ENCODE data around the gene YAE1.

Gene YAE1

DNA sequence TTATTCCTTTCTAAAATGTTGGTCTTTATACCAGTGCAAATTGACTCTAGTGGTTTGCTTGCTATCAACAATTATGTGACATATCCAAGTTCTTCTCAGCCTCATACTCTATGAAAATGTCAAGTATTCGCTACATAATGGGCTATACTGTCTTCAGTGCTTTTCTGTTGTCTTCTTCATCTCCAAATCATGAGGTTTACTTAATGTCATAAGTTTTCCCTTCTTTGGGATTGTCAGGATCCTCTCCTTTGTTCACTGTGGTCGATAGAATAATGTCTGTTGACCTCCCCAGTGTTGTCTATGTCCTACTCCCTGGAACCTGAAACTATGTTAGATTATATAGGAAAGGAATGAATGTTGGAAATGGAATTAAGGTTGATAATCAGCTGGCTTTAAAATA, 40.7 kb downstream of the YAE1 start:
- no peaks in the 10 kb centered on the region for H4K20me1 ChIP-seq (ENCODE audit: low read depth, low read length)
- no peak overlapping the region for H3K4me3 ChIP-seq (ENCODE audit: insufficient read depth, low read length, poor library complexity, severe bottlenecking)
- no peaks in the 10 kb centered on the region for H3K79me2 ChIP-seq (ENCODE audit: insufficient read depth, low read length)
- no peaks in the 10 kb centered on the region for H3K9me3 ChIP-seq (ENCODE audit: insufficient read depth, low read length)
- H2AFZ ChIP-seq (ENCODE audit: low read depth, low read length, severe bottlenecking): no peak overlapping the region
- TF ChIP-seq EZH2phosphoT487 (conservative IDR thresholded peaks at IDR 0.05; ENCODE audit: low read length): no peak
- TF ChIP-seq, protein P1, sequence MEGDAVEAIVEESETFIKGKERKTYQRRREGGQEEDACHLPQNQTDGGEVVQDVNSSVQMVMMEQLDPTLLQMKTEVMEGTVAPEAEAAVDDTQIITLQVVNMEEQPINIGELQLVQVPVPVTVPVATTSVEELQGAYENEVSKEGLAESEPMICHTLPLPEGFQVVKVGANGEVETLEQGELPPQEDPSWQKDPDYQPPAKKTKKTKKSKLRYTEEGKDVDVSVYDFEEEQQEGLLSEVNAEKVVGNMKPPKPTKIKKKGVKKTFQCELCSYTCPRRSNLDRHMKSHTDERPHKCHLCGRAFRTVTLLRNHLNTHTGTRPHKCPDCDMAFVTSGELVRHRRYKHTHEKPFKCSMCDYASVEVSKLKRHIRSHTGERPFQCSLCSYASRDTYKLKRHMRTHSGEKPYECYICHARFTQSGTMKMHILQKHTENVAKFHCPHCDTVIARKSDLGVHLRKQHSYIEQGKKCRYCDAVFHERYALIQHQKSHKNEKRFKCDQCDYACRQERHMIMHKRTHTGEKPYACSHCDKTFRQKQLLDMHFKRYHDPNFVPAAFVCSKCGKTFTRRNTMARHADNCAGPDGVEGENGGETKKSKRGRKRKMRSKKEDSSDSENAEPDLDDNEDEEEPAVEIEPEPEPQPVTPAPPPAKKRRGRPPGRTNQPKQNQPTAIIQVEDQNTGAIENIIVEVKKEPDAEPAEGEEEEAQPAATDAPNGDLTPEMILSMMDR (IDR thresholded peaks at IDR 0.05; ENCODE audit: insufficient read depth, low read length, poor library complexity, severe bottlenecking): no peak
- no peaks in the 10 kb centered on the region for H3K9me2 ChIP-seq (replicated peaks; ENCODE audit: insufficient read depth, low read length)
- no peak overlapping the region for H3K9ac ChIP-seq (ENCODE audit: low read length)
- H3K4me2 ChIP-seq (ENCODE audit: low read depth, low read length, poor library complexity, severe bottlenecking): no peak overlapping the region
- H3K27ac ChIP-seq (ENCODE audit: low read depth, low read length): no peak overlapping the region
- no peaks in the 10 kb centered on the region for H3F3A ChIP-seq (ENCODE audit: insufficient read depth)
- H3K36me3 ChIP-seq (ENCODE audit: low read length): no peaks in the 10 kb centered on the region
- no peaks in the 10 kb centered on the region for H3K27me3 ChIP-seq (ENCODE audit: low read length)

DNA sequence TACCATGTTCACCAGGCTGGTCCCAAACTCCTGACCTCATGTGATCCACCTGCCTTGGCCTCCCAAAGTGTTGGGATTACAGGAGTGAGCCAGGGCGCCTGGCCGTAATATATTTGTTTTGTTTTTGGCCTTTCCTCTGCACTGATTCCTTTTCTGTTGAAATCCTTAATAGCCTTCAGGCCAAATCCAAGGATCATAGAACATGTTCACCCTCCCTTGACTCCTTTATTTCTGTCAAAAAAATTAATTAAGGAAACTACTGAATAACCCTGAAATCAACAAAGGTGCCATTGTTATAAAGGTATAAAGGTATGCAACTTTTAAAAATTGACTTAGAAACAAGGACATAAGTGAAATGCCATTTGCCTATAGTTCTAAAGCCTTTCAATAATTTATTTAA, 41.7 kb downstream of the YAE1 start:
- Histone ChIP-seq H4K20me1 (ENCODE audit: low read depth, low read length) (no peaks in the 10 kb centered on the region), H3K9ac (ENCODE audit: low read length) (no peak overlapping the region), H3K9me3 (ENCODE audit: insufficient read depth, low read length) (no peaks in the 10 kb centered on the region), H3K27me3 (ENCODE audit: low read length) (no peaks in the 10 kb centered on the region), H3K4me3 (ENCODE audit: insufficient read depth, low read length, poor library complexity, severe bottlenecking) (no peak overlapping the region), H3K4me2 (ENCODE audit: low read depth, low read length, poor library complexity, severe bottlenecking) (no peak overlapping the region), H2AFZ (ENCODE audit: low read depth, low read length, severe bottlenecking) (no peak overlapping the region), H3K36me3 (ENCODE audit: low read length) (no peaks in the 10 kb centered on the region), H3F3A (ENCODE audit: insufficient read depth) (no peaks in the 10 kb centered on the region), H3K27ac (ENCODE audit: low read depth, low read length) (no peak overlapping the region), H3K9me2 (replicated peaks; ENCODE audit: insufficient read depth, low read length) (no peaks in the 10 kb centered on the region), H3K79me2 (ENCODE audit: insufficient read depth, low read length) (no peaks in the 10 kb centered on the region)
- TF ChIP-seq, protein P1 (IDR thresholded peaks at IDR 0.05; ENCODE audit: insufficient read depth, low read length, poor library complexity, severe bottlenecking): no peak
- no peak for TF ChIP-seq EZH2phosphoT487 (conservative IDR thresholded peaks at IDR 0.05; ENCODE audit: low read length)

DNA sequence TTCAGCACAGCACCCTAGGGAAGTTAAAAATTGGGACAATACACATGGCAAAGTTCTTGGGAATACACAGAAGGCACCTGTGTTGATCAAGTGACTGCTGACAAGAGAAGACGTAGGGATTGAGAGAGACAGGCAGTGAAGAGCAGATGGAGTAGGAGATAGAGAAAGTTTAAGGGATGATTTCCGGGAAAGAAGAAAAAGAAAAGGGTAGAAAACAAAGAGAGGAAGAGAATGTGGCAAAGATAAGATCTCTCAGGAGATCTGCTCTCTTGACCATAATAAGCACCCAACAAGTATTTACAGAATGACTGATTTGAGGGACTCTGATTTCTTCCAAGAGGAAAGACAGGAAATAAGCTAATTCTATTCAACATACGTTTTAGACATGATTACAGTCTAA, 42.1 kb downstream of the YAE1 start:
- no peak overlapping the region for H3K27ac ChIP-seq (ENCODE audit: low read depth, low read length)
- TF ChIP-seq, protein P1 (IDR thresholded peaks at IDR 0.05; ENCODE audit: insufficient read depth, low read length, poor library complexity, severe bottlenecking): no peak
- TF ChIP-seq EZH2phosphoT487 (conservative IDR thresholded peaks at IDR 0.05; ENCODE audit: low read length): no peak
- no peaks in the 10 kb centered on the region for H3K36me3 ChIP-seq (ENCODE audit: low read length)
- no peak overlapping the region for H3K4me2 ChIP-seq (ENCODE audit: low read depth, low read length, poor library complexity, severe bottlenecking)
- no peaks in the 10 kb centered on the region for H3K79me2 ChIP-seq (ENCODE audit: insufficient read depth, low read length)
- no peaks in the 10 kb centered on the region for H4K20me1 ChIP-seq (ENCODE audit: low read depth, low read length)
- H3K9ac ChIP-seq (ENCODE audit: low read length): no peak overlapping the region
- no peak overlapping the region for H2AFZ ChIP-seq (ENCODE audit: low read depth, low read length, severe bottlenecking)
- no peaks in the 10 kb centered on the region for H3F3A ChIP-seq (ENCODE audit: insufficient read depth)
- H3K27me3 ChIP-seq (ENCODE audit: low read length): no peaks in the 10 kb centered on the region
- H3K9me2 ChIP-seq (replicated peaks; ENCODE audit: insufficient read depth, low read length): no peaks in the 10 kb centered on the region
- H3K4me3 ChIP-seq (ENCODE audit: insufficient read depth, low read length, poor library complexity, severe bottlenecking): no peak overlapping the region
- no peaks in the 10 kb centered on the region for H3K9me3 ChIP-seq (ENCODE audit: insufficient read depth, low read length)

All from SU-DHL-6 (cell line).